ENCODE results near the gene B4GALT6.

The B4GALT6 gene

GRCh38 chr18:31631526-31631925, 52.9 kb downstream of the B4GALT6 start:
- DNase-seq, result no peak

- DNase-seq, result no peak
Measured at GRCh38 chr18:31630549-31630948, 53.8 kb downstream of the B4GALT6 start.

GRCh38 chr18:31626409-31626808, 58.0 kb downstream of the B4GALT6 start:
- DNase-seq, result no peak

- no peak for DNase-seq
Measured at GRCh38 chr18:31624892-31625640, 59.3 kb downstream of the B4GALT6 start.

GRCh38 chr18:31619291-31619690, 65.1 kb downstream of the B4GALT6 start:
- DNase-seq, result no peak

GRCh38 chr18:31618801-31619200, 65.6 kb downstream of the B4GALT6 start:
- DNase-seq, result no peak

- DNase-seq, result no peak
Measured at GRCh38 chr18:31617031-31617717, 67.2 kb downstream of the B4GALT6 start.

GRCh38 chr18:31616586-31616985, 67.8 kb downstream of the B4GALT6 start:
- DNase-seq, result no peak

GRCh38 chr18:31614044-31614443, 70.3 kb downstream of the B4GALT6 start:
- DNase-seq, result no peak

- DNase-seq, result no peak
Measured at GRCh38 chr18:31612124-31612523, 72.3 kb downstream of the B4GALT6 start.

GRCh38 chr18:31611511-31611910, 72.9 kb downstream of the B4GALT6 start:
- DNase-seq, result no peak

- DNase-seq, result no peak
Measured at GRCh38 chr18:31610286-31611205, 73.8 kb downstream of the B4GALT6 start.

- no peak for DNase-seq
Measured at GRCh38 chr18:31609886-31610285, 74.5 kb downstream of the B4GALT6 start.

GRCh38 chr18:31607384-31607783, 77.0 kb downstream of the B4GALT6 start:
- DNase-seq, result no peak

GRCh38 chr18:31606265-31606664, 78.1 kb downstream of the B4GALT6 start:
- DNase-seq, result no peak

- DNase-seq, result peak; percentile 3
Measured at GRCh38 chr18:31603315-31603714, 81.1 kb downstream of the B4GALT6 start.

- no peak for DNase-seq
Measured at GRCh38 chr18:31598021-31598805, 86.2 kb downstream of the B4GALT6 start.

GRCh38 chr18:31596081-31596872, 88.1 kb downstream of the B4GALT6 start:
- DNase-seq, result no peak

GRCh38 chr18:31595121-31595771, 89.1 kb downstream of the B4GALT6 start:
- DNase-seq, result no peak

- DNase-seq, result no peak
Measured at GRCh38 chr18:31592506-31593157, 91.7 kb downstream of the B4GALT6 start.

- DNase-seq, result no peak
Measured at GRCh38 chr18:31591628-31592027, 92.8 kb downstream of the B4GALT6 start, which contains the start of gene TTR. TTR (plus strand) TSS chr18:31591877; CDS start chr18:31591903, 26 bp downstream.

All from activated CD4-positive, alpha-beta T cell treated with anti-CD3 and anti-CD28 coated beads, Interleukin-2, amount 50 U/mL, for 16 hours (primary cell).